Renal pelvis (tissue), 4 donors: ENCODE measurements around the gene ARHGEF37. TPM values are rescaled to one million over a fixed set of nuclear protein-coding genes. Genes with fewer than 3 reads are reported as not detected.
"Not testable (repeated sequence)": the region's sequence is repeated elsewhere in the genome, so short reads cannot be mapped to it uniquely, and the experiment has no call there.

Experiments
- DNase-seq: peaks from one replicate; pipeline ENCODE4 v3.0.0-alpha.2; 2013
- polyA plus RNA-seq, 3 donors: library from polyadenylated mRNA; unstranded; fragments of 120-200 nt; gene quantifications; one replicate each; pipeline ENCODE4 v1.2.1, GENCODE V29; 2013; ENCODE audit not compliant: insufficient read length in 3 of 3

The ARHGEF37 gene
- polyA plus RNA-seq, 3 donors, result 4.6 to 5.8 (median 4.8) TPM

DNA sequence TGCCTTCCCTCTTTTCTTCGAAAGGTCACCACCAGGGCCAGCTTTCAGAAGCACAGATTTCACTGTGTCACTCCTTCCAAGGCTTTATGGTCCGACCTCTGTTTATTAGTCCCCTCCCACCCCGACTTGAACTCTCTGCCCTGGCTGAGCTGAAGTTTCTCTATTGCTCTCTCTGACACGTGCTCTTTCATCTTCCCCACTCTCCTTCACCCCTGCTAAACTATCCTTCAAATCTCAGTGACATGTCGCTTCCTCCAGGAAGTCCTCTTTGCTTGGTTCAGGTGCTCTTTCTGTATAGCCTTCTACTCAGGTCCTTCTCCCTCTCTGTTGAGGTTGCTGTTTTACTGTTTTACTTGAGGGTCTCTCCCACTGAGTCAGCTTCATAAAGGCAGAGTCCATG is 64.4 kb downstream of the ARHGEF37 start:
- DNase-seq, result no peak

DNA sequence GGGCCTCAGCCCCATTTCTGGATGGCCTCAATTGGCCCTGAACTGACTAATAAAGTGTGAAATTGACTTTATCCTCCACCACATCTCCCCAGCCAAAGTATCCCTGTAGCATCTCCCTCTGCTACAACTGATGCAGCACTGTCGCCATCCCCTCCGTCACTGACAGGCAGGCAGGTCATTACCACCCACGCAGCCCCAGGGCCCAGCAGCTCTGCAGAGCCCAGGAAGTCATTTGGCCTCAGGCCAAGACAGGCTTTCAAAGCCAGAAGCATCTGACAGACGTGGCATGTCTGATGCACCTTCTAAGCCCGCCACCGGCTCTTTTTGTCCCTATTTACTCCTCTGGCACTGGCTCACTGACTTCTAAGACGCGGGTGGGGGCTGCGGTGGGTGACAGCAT is 65.3 kb downstream of the ARHGEF37 start:
- peak; percentile 21 for DNase-seq

DNA sequence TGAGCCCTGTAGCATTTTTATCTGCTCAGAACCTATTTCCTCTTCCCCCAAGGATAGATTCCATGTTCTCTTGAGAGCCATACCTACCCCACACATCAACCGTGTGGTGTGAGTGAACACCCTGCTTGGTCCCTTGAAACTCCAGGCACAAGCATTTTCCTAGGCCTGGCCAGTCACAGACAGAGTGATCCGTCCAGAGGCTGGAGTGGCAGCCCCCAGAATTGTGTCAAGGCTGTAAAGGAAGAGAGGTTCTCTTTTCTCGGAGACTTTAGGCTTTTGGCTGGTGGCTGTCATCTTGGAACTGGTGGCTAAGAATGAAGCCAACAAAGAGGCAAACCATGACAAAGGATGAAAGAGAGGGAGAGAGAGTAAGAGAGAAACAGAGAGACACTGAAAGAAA is 66.0 kb downstream of the ARHGEF37 start:
- no peak for DNase-seq

GRCh38 chr5:149648464-149649393 is 67.4 kb downstream of the ARHGEF37 start:
- DNase-seq, result not testable (repeated sequence)

GRCh38 chr5:149649730-149650129 is 68.4 kb downstream of the ARHGEF37 start:
- not testable (repeated sequence) for DNase-seq

- DNase-seq, result peak; percentile 60
Measured at GRCh38 chr5:149651686-149652085, 70.4 kb downstream of the ARHGEF37 start.

DNA sequence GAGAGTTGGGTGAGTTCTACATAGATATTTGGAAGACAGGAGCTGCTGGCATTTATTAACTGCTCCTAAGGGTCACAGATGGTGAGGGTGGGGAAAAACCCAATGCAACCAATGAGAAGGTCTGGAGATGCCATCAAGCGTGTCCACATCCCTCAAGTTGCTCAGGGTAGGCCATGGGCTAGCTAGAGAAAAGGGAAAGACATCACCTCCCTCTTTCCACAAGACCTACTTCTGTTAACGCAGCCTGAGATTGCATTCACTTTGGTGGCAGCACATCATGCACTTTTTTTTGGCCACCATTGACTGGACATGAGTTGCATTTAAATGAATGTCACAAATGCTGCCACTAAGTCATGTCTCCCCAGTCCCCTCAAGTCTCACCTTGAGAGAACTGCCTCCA is 71.4 kb downstream of the ARHGEF37 start:
- DNase-seq, result no peak

DNA sequence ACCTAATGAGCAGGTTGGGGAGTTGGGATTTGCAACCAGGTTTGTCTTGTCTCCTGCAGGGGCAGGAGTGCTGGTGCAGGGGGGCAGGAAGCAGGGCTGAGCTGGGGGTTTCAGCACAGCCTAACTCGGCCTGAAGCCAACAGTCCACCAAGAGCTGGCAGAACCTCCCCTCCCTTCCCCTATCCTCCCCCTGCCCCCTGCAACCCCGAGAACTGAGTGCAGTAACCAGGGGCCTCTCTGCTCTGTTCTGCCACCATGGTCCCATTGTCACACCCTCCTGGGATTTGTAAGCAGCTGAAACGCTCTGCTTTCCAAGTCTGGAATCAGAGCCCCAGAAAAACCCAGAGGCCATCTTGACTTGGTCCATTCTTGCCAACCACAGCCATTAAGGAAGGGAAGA is 72.9 kb downstream of the ARHGEF37 start:
- no peak for DNase-seq

- DNase-seq, result no peak
Measured at GRCh38 chr5:149654883-149655505, 73.7 kb downstream of the ARHGEF37 start.

GRCh38 chr5:149656576-149657182 is 75.4 kb downstream of the ARHGEF37 start:
- no peak for DNase-seq

- DNase-seq, result no peak
Measured at GRCh38 chr5:149657324-149657723, 76.0 kb downstream of the ARHGEF37 start.

DNA sequence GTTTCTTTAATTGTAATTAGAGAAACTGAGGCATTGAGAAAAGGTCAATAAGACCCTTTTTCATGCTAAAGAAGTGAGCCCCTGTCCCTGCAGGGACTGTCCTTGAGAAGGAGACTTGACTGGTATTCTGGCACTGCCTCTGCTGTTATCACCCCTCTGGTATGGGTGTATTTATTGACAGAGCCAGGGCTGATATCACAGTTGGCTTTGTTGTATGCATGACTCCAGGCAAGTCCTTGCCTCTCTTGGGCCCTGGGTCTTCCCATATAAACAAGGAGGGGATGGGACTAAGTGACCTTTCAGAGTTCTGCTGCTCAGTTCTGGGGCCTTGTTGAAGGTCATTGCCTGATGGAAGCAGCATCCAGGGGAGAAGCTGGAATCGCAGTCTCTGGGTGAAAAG is 77.0 kb downstream of the ARHGEF37 start:
- no peak for DNase-seq

GRCh38 chr5:149664083-149664482 is 82.8 kb downstream of the ARHGEF37 start:
- no peak for DNase-seq

DNA sequence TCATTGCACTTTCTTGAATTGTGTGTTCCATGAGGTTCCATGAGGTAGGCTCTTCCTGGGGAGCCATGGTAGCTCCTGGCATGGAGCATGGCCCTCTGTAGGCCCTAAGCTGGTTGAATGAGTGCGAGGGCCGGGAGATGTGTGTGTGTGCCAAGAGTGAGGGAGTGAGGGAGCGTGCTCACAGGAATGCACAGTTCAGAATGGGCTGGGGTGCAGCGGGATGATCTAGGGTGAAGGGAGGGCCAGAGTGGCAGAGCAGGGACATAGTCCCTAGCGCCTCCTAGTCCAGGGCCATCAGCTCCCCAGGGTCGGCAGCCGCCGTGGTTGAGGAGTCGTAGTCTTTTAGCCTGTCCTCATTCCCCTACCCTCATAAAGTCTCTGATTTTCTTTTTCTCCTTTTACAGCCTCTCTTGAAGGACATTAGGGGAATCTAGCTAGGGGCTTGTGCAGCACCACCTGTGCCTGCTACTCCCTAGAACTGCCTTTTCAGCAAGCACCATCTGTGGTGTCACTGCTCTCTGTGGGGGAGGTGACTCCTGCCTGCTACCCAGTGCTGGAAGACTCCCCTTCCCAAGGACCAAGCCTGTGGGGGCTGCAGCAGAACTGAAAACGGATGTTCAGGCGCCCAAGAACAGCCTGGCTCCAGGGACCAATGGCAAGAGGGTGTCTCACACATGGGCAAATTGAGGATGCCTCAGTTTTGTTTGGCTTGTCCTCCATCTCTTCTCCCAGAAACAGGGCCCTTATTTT is 83.5 kb downstream of the ARHGEF37 start:
- no peak for DNase-seq

- DNase-seq, result no peak
Measured at GRCh38 chr5:149665416-149666175, 84.3 kb downstream of the ARHGEF37 start.

- DNase-seq, result no peak
Measured at GRCh38 chr5:149666212-149666852, 85.0 kb downstream of the ARHGEF37 start.

GRCh38 chr5:149667084-149667828 is 86.0 kb downstream of the ARHGEF37 start:
- DNase-seq, result no peak

DNA sequence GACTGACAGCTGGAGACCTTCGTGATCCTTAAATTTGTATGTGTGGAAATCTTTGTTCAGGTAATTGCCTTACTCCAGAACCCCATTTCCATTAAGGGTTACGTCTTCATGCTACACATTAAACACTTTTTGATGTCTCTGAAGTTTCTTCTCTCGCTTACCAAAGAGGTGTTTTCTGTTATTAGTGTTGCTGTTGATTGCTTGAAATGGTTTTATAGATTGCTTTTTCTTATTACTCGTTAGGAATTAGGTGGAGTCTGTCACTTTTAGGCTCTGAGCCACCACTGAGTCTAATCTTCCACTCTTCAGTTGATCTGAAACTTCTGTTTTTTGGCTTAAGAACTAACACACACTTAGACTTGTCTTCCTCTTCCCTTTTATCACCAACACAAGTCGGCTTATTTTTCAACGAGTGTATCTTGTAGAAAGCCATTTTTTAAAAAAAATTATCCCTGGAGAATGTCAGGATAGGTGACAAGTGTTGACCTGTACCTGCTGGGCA is 86.6 kb downstream of the ARHGEF37 start:
- no peak for DNase-seq

GRCh38 chr5:149669273-149669672 is 88.0 kb downstream of the ARHGEF37 start:
- not testable (repeated sequence) for DNase-seq

- no peak for DNase-seq
Measured at GRCh38 chr5:149671544-149671943, 90.2 kb downstream of the ARHGEF37 start.
